Ishikawa (cell line): ENCODE measurements around the gene RBMX2.
A peak's percentile ranks its signal among the peaks of the same experiment; 100 is the strongest.

Experiments used
- CEBPB ChIP-seq: IDR thresholded peaks from 2 replicates; pipeline ENCODE4 v1.6.1; 2012
- CREB1 ChIP-seq: IDR thresholded peaks from 2 replicates; pipeline ENCODE4 v1.6.1; 2012; ENCODE audit warnings: low read depth
- EGR1 ChIP-seq: IDR thresholded peaks from 2 replicates; pipeline ENCODE4 v1.6.1; 2012
- EP300 ChIP-seq: IDR thresholded peaks from 2 replicates; pipeline ENCODE4 v1.6.1; 2012; ENCODE audit warnings: borderline replicate concordance
- FOXM1 ChIP-seq: IDR thresholded peaks from 2 replicates; pipeline ENCODE4 v1.6.1; 2012; ENCODE audit warnings: low read depth, borderline replicate concordance
- MAX ChIP-seq: IDR thresholded peaks from 2 replicates; pipeline ENCODE4 v1.6.1; 2012
- NFIC ChIP-seq: IDR thresholded peaks from 2 replicates; pipeline ENCODE4 v1.6.1; 2012
- RAD21 ChIP-seq: IDR thresholded peaks from 2 replicates; pipeline ENCODE4 v1.6.1; 2012; ENCODE audit warnings: low read depth
- REST ChIP-seq: IDR thresholded peaks from 2 replicates; pipeline ENCODE4 v1.6.1; 2012; ENCODE audit warnings: low read depth, mild to moderate bottlenecking
- TAF1 ChIP-seq: IDR thresholded peaks from 2 replicates; pipeline ENCODE4 v1.6.1; 2012; ENCODE audit warnings: low read depth, mild to moderate bottlenecking
- TCF12 ChIP-seq: IDR thresholded peaks from 2 replicates; pipeline ENCODE4 v1.6.1; 2012; ENCODE audit warnings: low read depth
- TEAD4 ChIP-seq: IDR thresholded peaks from 2 replicates; pipeline ENCODE4 v1.6.1; 2012
- YY1 ChIP-seq: IDR thresholded peaks from 2 replicates; pipeline ENCODE4 v1.6.1; 2012; ENCODE audit warnings: low read depth
- ZBTB7A ChIP-seq: IDR thresholded peaks from 2 replicates; pipeline ENCODE4 v1.6.1; 2012; ENCODE audit warnings: low read depth
- TF ChIP-seq, protein P1 (sequence below): IDR thresholded peaks from 2 replicates; pipeline ENCODE4 v1.6.1; 2012

Gene RBMX2

GRCh38 chrX:130393451-130394074 lies 8.2 kb upstream of the RBMX2 start:
- TF ChIP-seq EP300 (no peak), RAD21 (peak; percentile 60)

GRCh38 chrX:130395341-130395740 lies 6.4 kb upstream of the RBMX2 start:
- no peak for TF ChIP-seq RAD21
- no peak for TF ChIP-seq TEAD4
- TF ChIP-seq REST, result no peak
- no peak for TF ChIP-seq TCF12

DNA sequence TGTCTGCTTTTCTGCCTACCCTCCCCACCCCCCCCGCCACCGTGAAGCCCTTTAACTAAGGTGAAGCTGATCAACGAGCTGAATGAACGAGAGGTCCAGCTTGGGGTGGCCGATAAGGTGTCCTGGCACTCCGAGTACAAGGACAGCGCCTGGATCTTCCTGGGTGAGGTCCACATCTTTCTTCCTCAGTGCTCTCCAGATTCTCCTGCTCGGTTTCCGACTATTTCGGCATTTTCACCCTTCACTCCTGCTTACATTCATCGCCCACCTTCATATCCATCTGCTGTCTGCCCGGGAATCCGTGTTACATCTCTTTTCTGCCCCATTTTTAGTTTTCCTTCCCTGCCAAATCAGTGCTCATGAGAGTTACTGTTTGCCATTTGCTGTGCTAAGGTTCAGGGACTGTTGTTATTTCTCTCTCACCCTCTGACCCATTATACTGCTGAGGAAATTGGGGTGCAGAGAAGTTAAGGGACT lies 459 bp downstream of the RBMX2 start:
- TF ChIP-seq EGR1, result no peak
- TF ChIP-seq TCF12, result no peak
- no peak for TF ChIP-seq NFIC
- TF ChIP-seq MAX, result no peak

DNA sequence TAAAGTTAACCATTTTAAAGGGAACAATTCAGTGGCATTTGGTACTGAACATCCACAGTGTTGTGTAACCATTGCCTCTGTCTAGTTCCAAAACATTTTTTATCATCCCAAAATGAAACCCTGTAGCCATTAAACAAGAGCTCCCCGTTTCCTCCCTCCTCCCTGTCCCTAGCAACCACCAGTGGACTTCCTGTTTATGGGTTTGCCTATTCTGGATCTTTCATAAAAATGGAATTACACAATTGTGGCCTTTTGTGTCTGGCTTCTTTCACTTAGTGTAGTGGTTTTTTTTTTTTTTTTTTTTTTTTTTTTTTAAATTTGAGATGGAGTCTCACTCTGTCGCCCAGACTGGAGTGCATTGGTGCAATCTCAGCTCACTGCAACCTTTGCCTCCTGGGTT lies 11.6 kb downstream of the RBMX2 start:
- no peak for TF ChIP-seq YY1
- TF ChIP-seq EP300, result no peak
- TF ChIP-seq REST, result no peak
- no peak for TF ChIP-seq MAX
- no peak for TF ChIP-seq CREB1
- TF ChIP-seq ZBTB7A, result no peak
- TF ChIP-seq EGR1, result no peak
- no peak for TF ChIP-seq TCF12
- no peak for TF ChIP-seq FOXM1
- TF ChIP-seq NFIC, result no peak
- no peak for TF ChIP-seq RAD21
- no peak for TF ChIP-seq TEAD4
- no peak for TF ChIP-seq TAF1
- TF ChIP-seq, protein P1, sequence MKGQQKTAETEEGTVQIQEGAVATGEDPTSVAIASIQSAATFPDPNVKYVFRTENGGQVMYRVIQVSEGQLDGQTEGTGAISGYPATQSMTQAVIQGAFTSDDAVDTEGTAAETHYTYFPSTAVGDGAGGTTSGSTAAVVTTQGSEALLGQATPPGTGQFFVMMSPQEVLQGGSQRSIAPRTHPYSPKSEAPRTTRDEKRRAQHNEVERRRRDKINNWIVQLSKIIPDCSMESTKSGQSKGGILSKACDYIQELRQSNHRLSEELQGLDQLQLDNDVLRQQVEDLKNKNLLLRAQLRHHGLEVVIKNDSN, result no peak
- TF ChIP-seq CEBPB, result no peak

DNA sequence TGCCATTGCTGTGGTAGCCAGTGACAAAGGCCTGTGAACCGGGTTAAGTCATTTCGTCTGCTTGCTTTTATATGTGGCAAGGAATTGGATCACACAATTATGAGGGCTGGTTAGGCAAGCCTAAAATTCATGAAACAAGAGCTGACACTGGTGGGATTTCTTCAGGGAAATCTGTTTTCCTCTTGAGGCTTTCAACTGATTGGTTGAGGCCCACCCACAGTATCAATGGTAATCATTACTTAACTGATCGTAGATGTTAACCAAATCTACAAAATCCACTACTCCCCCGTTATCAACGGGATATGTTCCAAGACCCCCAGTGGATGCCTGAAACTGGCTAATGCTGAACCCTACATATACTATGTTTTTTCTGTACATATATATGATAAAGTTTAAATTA lies 13.0 kb downstream of the RBMX2 start:
- TF ChIP-seq ZBTB7A (no peak), REST (no peak)

- TF ChIP-seq REST (no peak), TEAD4 (no peak), EP300 (no peak), TCF12 (no peak), NFIC (no peak), YY1 (no peak), EGR1 (no peak), TAF1 (no peak), RAD21 (no peak), ZBTB7A (no peak), FOXM1 (no peak), CEBPB (no peak), MAX (no peak)
- TF ChIP-seq, protein P1, result no peak
Measured at GRCh38 chrX:130415201-130415600, 13.4 kb downstream of the RBMX2 start.
